EH (cell line): Measurements from ENCODE around the gene STIM2.

Source experiments
- DNase-seq: peaks from one replicate; pipeline ENCODE4 v3.0.0-alpha.2; 2015; ENCODE audit warnings: low read depth

The STIM2 gene

GRCh38 chr4:26900765-26901164 lies 40.1 kb downstream of the STIM2 start:
- DNase-seq = no peak

- DNase-seq = no peak
Measured at GRCh38 chr4:26905172-26905571, 44.5 kb downstream of the STIM2 start.

GRCh38 chr4:26907731-26908599 lies 47.3 kb downstream of the STIM2 start:
- DNase-seq = no peak

- no peak for DNase-seq
Measured at GRCh38 chr4:26909369-26909768, 48.7 kb downstream of the STIM2 start.

- no peak for DNase-seq
Measured at GRCh38 chr4:26911254-26911653, 50.6 kb downstream of the STIM2 start.

GRCh38 chr4:26912069-26912468 lies 51.4 kb downstream of the STIM2 start:
- DNase-seq = no peak

GRCh38 chr4:26912810-26913209 lies 52.2 kb downstream of the STIM2 start:
- no peak for DNase-seq

GRCh38 chr4:26916195-26916594 lies 55.6 kb downstream of the STIM2 start:
- DNase-seq = peak; percentile 38

- no peak for DNase-seq
Measured at GRCh38 chr4:26930964-26931363, 70.3 kb downstream of the STIM2 start.

GRCh38 chr4:26931451-26931850 lies 70.8 kb downstream of the STIM2 start:
- DNase-seq = no peak

GRCh38 chr4:26931966-26932365 lies 71.3 kb downstream of the STIM2 start:
- no peak for DNase-seq

GRCh38 chr4:26935397-26935796 lies 74.8 kb downstream of the STIM2 start:
- no peak for DNase-seq

- DNase-seq = peak; percentile 10
Measured at GRCh38 chr4:26936284-26937065, 75.8 kb downstream of the STIM2 start.

GRCh38 chr4:26937139-26937538 lies 76.5 kb downstream of the STIM2 start:
- no peak for DNase-seq

GRCh38 chr4:26937567-26937966 lies 76.9 kb downstream of the STIM2 start:
- no peak for DNase-seq

GRCh38 chr4:26938516-26938915 lies 77.9 kb downstream of the STIM2 start:
- DNase-seq = no peak

GRCh38 chr4:26941951-26942350 lies 81.3 kb downstream of the STIM2 start:
- DNase-seq = no peak

GRCh38 chr4:26942871-26943270 lies 82.2 kb downstream of the STIM2 start:
- DNase-seq = no peak

- DNase-seq = no peak
Measured at GRCh38 chr4:26943391-26943790, 82.8 kb downstream of the STIM2 start.

- no peak for DNase-seq
Measured at GRCh38 chr4:26945794-26946193, 85.2 kb downstream of the STIM2 start.

- DNase-seq = no peak
Measured at GRCh38 chr4:26947318-26947717, 86.7 kb downstream of the STIM2 start.

GRCh38 chr4:26950446-26950845 lies 89.8 kb downstream of the STIM2 start:
- DNase-seq = no peak

GRCh38 chr4:26952891-26953290 lies 92.2 kb downstream of the STIM2 start:
- DNase-seq = no peak
